ENCODE measurements around the gene PIBF1.

DNA sequence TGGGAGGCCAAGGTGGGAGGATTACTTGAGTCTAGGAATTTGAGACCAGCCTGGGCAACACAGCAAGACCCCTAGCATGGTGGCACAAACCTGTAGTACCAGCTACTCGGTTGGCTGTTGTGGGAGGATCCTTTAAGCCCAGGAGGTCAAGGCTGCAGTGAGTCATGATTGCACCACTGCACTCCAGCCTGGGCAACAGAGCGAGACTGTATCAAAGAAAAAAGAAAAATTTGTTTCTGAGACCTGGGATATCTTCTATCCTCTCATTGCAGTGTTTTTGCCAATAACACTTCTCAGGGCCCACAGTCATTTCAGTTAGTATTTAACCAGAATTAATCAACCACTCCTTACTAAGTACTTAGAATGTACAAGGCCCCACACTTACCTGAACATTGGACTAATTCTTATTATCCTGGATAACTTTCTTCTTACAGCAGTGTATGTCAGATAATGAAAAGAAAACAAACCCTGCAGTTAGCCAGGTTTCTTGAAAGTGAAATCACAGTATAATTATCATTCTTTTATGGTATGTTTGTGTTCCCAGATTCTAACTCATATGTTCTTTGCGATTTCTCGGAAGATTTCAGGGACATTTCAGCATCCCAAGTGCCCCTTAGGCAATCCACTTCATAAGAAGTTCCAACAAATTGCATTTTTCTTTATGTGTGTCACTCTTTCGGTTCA lies 201.3 kb downstream of the PIBF1 start:
- TF ChIP-seq, protein P1, sequence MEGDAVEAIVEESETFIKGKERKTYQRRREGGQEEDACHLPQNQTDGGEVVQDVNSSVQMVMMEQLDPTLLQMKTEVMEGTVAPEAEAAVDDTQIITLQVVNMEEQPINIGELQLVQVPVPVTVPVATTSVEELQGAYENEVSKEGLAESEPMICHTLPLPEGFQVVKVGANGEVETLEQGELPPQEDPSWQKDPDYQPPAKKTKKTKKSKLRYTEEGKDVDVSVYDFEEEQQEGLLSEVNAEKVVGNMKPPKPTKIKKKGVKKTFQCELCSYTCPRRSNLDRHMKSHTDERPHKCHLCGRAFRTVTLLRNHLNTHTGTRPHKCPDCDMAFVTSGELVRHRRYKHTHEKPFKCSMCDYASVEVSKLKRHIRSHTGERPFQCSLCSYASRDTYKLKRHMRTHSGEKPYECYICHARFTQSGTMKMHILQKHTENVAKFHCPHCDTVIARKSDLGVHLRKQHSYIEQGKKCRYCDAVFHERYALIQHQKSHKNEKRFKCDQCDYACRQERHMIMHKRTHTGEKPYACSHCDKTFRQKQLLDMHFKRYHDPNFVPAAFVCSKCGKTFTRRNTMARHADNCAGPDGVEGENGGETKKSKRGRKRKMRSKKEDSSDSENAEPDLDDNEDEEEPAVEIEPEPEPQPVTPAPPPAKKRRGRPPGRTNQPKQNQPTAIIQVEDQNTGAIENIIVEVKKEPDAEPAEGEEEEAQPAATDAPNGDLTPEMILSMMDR (IDR thresholded peaks at IDR 0.05): no peak
- no peak for TF ChIP-seq POLR2A (IDR thresholded peaks at IDR 0.05)

Measured in lower leg skin (tissue), 3 donors.